Globus pallidus (tissue), 1 donor: ENCODE results near the gene CDCA8.
"Not testable (repeated sequence)": the region's sequence is repeated elsewhere in the genome, so short reads cannot be mapped to it uniquely, and the experiment has no call there.

Experiments
- DNase-seq: peaks from one replicate; pipeline ENCODE4 v3.0.0-alpha.2; 2015; ENCODE audit warnings: low spot score

CDCA8 gene

GRCh38 chr1:37737975-37738374, 45.7 kb downstream of the CDCA8 start:
- DNase-seq: not testable (repeated sequence)

DNA sequence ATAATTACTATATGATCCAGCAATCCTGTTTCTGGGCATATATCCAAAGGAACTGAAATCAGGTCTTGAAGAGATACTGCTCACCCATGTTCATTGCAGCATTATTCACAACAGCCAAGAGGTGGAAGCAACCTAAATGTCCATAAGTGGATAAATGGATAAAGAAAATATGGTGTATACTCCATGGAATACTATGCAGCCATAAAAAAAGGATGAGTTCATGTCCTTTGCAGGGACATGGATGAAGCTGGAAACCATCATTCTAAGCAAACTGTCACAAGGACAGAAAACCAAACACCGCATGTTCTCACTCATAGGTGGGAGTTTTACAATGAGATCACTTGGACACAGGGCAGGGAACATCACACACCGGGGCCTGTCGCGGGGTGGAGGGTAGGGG, 46.3 kb downstream of the CDCA8 start:
- not testable (repeated sequence) for DNase-seq

DNA sequence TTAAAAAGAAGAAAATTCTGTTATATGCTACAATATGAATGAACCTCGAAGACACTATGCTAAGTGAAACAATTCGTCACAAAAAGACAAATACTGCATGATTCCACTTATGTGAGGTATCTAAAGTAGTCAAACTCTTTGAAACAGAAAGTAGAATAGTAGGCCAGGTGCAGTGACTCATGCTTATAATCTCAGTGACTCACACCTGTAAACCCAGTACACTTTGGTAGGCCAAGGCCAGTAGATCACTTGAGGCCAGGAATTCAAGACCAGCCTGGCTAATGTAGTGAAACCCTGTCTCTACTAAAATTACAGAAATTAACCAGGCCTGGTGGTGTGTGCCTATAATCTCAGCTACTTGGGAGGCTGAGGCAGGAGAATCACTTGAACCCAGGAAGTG, 46.9 kb downstream of the CDCA8 start:
- no peak for DNase-seq

- DNase-seq: no peak
Measured at GRCh38 chr1:37741130-37741529, 48.8 kb downstream of the CDCA8 start.

- no peak for DNase-seq
Measured at GRCh38 chr1:37741662-37742061, 49.3 kb downstream of the CDCA8 start.

DNA sequence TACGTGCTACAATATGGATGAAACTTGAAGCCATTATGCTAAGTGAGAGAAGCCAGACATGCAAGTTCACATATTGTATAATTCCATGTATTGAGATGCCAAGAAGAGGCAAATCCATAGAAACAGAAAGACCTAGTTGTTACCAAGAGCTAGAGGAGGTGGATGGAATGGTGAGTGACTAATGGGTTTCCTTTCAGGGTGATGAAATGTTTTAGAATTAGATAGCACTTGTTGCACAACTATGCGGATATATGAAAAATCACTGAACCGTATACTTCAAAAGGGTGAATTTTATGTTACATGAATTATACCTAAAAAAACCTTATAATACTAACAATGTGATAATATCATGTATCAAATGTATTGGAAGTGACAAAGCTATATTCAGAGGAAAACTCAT, 54.5 kb downstream of the CDCA8 start:
- DNase-seq: no peak

DNA sequence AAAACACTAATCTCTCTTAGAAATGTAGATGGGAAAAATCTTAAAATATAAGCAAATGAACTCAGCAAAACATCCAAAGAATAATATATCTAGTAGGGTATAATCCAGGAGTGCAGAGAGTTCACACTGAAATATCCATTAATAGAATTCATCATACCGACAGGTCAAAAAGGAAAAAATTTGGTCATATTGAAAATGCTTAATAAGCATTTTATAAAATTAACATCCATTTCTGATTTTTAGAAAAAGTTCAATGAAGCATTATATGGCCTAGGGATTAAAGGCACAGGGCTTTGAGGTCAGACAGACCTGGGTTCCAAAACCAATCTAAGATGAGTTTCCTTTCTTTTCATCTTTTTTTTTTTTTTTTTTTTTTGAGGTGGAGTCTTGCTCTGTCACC, 56.2 kb downstream of the CDCA8 start:
- no peak for DNase-seq

- no peak for DNase-seq
Measured at GRCh38 chr1:37752213-37752582, 59.9 kb downstream of the CDCA8 start.

DNA sequence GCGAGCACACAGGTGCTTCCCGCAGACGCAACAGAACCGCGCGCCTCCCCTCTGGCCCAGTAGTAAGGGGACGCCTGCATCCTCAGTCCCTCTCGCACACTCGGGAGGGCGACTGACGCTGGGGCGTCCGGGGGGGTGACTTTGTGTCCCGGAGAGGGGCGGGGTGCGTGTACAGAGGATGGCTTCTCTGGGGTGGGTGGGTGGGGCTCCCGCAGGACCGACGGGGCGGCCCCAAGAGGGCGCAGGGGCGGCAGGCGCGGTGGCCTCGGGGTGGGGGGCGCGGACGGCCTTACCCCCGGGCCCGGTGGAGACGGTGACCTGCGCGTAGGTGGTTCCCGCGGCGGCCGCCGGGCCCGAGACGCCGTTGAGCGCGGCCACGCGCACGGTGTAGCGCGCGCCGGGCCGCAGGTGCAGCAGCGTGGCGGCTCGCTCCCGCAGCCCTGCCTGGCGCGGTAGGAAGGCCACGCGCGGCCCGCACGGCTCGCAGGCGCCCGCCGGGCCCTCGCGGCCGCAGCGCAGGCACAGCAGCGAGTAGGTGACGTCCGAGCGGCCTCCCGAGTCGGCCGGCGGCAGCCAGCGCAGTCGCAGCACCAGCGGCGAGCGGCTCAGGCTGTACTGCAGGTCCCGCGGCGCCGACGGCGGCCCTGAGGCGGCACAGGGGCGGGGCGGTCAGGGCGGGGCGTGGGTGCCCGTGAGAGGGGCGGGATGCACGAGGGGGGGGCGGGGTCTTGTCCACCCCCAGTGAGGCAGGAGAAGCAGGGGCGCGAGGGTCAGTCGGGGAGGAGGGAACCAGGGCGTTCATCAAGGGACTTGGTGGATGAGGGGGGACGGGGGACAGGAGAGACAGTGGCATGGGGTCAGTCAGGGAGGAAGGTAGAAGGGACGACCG, 60.5 kb downstream of the CDCA8 start:
- DNase-seq: no peak

GRCh38 chr1:37753473-37754321, 61.4 kb downstream of the CDCA8 start:
- no peak for DNase-seq

GRCh38 chr1:37755290-37755689, 63.0 kb downstream of the CDCA8 start:
- DNase-seq: no peak

DNA sequence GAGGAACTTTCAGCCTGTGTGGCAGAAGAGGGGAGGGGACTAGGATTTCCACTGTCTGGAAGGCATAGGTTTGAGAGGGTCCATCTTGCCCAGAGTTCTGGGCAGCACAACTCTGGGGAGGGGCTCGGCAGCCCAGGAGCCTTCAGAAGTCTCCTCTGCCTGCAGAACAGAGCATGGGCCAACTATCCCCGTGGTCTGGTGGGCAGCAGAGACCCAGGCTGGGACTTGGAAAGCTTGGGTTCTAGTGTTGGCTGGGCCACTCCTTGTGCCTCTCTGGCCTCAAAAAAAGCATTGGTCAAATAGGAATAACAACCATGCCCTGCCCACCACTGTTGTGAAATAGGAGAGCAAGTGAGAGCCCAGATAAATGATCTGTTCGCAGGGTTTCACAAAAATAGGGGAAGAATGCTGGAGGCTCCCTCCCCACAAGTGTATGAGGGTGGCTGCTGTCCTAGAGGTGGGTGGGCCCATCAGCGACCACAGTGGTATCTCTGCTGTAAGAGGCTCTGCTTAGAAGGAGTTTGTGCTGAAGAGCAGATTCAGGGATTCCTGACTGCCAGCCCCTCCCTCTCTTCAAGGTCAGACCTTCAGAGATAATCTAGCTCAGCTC, 63.7 kb downstream of the CDCA8 start:
- DNase-seq: no peak
